CD4-positive, alpha-beta T cell treated with Interleukin-17A for 4 hours (primary cell): ENCODE results near the gene GUCD1.
"Not testable (repeated sequence)": the region's sequence is repeated elsewhere in the genome, so short reads cannot be mapped to it uniquely, and the experiment has no call there.

ENCODE experiments used
- DNase-seq: peaks from one replicate; pipeline ENCODE4 v3.0.0-alpha.2; 2020; ENCODE audit warnings: mixed read lengths

Gene GUCD1

DNA sequence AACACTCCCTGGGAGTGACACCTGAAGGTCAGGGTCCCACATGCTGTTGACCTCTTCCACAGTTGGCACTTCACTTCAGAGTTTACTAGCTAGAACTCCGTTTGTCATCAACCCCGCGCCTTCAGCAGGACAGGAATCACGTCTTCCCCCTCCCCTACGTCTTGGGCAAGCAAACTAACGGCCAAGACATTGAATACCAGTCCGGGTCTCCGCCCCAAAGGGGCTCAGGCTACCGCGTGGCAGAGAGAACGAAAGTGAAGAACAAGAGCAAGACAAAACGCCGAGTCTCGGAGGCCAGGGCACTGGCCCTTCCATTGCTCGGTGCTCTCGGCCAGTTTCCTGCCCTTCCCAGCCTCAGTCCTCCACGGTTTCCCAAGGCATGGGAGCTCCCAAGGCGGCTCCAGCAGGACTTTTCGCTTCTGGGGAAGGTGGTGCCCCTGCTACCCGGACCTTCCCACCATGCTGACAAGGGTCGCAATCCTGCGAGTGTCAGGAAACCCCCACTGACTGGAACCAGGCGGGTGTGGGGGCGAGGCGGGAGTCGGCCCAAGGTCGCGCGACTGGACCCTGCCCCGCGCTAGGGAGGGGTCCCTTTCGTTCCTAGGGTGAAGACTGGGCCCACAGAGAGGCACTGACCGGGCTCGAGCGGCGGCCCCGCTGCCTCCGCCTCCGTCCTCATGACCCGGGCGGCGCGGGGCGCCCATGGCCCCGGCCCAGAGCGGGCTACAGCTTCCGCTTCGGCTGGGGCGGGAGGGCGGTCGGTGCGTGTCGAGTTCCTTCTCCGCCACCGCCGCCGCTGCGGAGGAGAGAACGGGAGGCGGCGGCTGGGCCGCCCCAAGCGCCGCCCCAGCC lies at the start of gene GUCD1:
Gene GUCD1 (minus strand): TSS at position 826 of the 852 bp plus-strand sequence. CDS start 147 bp downstream, at position 679.
- DNase-seq: peak; percentile 21

- peak; percentile 25 for DNase-seq
These were observed 49.1 kb upstream of the GUCD1 start for GRCh38 chr22:24603770-24604629.

DNA sequence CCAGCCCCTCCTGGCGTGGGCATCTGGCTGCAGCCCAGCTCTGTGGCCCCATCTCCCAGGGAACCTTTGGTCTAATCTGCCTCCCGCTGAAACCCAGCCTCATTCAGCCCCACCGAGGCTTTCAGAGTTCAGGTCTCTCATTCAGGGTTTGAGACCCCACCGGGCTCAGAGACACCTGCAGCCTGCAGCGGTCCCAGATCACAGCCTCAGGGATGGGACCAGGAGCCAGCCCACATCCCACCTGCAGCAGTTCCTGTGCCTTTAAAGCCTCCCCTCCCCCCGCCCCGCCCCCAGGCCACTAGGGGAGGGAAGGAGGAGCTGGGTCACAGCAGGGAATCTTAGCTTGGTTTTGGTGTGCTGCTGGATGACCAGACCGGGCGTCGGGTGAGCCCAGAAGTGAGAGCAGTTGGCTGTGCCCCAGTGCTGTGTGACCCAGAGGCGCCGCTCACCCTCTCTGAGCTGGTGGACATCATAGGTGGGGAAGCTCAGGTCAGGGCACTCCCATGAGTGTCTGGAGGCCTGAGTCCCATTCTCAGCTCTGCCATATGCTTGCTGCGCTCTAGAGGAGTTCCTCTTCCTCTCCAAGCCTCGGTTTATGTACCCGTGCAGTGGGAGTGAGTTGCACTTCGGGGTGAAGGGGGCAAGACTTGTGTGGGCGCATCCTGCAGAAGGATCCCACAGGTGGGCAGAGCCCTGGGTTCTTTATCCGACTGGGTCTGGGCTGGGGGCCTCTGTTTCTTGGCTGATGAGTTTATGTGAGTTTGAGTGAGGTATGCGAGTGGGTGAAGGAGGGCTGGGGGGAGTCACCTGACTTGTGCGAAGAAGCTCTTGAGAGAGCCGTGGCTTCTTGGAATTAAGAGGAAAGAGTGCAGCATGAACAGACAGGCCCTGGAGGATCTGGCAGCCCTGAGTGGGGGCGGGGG lies 48.2 kb upstream of the GUCD1 start, which contains the start of gene GGT1:
Gene GGT1 (plus strand): TSS at position 347 of the 923 bp plus-strand sequence. CDS start 7,889 bp downstream, outside the sequence.
- peak; percentile 9 for DNase-seq

DNA sequence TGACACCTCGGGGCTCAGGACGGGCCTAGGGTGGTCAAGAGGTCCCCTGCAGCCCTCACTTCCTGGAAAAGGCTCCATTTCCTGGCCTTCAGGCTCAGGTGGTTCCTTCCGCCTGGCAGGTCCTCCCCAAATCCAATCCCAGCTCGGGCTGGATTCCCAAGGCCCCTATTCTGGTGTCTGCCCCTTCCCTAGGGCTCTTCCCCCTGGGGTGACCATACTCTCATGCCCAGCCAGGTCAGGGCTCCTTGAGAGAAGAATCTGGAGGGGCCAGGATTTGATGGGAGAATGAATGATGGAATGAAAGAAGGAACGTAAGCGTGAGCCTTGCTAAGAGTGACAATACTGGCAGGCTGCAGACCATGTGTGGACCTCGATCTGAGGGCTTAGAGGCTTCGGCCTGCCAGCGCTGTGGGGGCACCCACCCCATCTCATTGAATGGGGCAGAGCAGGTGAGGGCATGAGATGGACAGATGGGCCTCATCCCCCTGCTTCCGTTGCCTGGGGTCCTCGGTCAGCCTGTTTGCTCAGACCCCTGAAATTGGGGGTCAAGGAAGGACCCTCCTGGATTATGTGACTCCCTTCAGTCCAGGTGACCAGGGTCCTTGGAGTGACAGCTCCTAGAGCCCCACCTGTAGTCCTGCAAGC lies 47.3 kb upstream of the GUCD1 start:
- not testable (repeated sequence) for DNase-seq

DNA sequence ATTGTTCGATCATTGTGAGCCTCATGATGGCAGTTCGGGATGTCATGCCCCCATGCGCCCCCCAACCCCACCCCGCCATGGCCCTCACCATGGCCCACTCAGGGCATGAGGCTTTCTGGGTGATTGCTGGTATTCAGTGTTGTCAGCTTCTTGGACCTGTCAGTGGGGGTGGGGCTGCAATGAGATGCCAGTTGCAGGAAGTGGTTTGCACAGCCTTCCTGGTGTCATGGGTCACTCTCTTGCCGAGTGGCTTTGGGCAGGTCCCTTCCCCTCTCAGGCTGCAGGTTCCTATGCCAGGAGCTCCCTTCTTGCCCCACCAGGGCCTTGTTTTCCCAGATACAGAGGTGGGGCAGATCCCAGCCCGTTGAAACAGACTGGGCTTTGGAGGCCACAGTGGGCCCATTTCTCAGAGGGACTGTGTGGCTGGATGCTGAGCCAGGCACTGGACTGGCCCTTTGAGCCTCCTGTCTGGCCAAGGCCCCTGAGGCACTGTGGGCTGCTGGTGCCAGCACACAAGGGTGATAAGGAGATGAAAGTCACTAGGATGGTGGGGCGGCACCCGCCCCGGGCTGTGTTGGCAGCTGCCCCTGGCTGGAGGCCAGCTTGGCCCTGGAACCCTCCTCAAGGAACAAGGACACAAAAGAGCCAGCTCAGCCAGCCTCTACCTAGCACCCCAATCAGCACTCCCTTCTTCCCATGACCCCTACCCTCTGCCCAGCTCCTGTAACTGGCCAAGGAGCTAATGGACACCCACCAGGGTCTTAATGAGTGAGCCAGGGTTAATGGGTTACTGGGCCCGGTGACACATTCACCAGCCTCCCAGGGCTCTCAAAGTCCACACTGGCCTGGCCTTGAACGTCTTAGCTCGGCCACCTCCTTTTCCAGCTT lies 46.5 kb upstream of the GUCD1 start:
- DNase-seq: peak; percentile 8

DNA sequence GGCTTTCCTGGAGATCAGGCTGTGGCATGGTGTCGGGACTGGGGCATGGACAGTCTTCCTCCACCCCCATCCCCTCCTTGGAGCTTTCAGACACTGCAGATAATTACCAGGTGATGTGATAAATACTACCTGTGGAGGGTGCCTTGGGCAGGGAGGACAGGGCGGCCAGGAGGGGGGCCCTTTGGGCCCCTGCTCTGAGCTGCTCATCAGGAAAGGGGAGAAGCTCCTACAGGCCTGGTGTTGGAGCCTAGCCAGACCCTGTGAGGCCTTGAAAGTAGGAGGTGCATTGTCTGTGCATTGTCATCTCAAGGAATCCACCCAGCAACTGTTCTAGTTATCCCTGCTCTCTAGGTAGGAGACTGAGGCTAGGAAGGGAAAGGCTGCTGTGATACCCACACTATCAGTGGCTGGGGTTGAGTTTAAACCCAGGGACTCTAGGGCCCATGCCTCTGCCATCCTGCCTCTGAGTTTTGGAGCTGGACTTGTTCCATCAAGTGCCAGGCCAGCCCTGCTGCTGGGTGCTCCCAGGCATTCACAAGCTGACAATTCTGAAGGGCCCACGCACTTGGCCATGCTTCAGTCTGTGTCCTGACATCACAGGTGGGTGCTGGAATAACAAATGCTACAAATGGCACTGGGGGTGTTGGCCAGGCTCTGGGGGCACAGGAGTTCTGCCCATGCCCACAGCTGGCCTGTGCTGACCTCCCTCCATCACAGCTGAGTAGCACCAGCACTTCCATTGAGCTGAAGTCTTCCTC lies 45.2 kb upstream of the GUCD1 start:
- DNase-seq: not testable (repeated sequence)

DNA sequence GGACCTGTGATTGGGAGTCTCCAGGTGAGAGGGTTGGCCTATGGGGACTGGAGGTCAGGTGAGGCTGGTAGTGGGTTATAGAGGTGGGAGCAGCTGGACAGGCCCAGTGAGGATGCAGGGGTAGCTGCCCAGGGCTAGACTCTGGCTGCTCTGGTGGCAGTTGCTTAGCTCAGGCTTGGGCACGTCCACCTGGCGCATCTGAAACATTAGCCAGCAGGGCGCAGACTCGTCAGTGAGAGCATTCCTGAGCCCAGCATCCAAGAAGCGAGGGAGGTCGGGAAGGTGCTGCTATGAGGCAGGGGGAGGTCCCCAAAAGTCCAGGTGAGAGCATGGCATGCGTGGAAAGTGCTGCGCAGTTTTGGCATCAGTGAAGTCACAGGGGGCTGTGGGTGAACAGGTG lies 44.6 kb upstream of the GUCD1 start:
- DNase-seq: no peak

DNA sequence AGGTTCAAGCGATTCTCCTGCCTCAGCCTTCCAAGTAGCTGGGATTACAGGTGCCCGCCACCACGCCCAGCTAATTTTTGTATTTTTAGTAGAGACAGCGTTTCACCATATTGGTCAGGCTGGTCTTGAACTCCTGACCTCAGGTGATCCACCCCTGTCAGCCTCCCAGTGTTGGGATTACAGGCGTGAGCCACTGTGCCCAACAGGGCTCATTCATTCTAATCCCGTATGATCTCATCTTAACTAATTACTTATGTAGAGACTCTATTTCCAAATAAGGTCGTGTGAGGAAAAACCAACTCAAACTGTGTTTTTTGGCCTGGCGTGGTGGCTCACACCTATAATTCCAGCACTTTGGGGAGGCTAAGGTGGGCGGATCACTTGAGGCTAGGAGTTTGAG lies 42.1 kb upstream of the GUCD1 start:
- not testable (repeated sequence) for DNase-seq

GRCh38 chr22:24595863-24596262 lies 40.9 kb upstream of the GUCD1 start:
- DNase-seq: no peak

- DNase-seq: no peak
These were observed 40.3 kb upstream of the GUCD1 start for GRCh38 chr22:24595228-24595627.

GRCh38 chr22:24594569-24595120 lies 39.7 kb upstream of the GUCD1 start:
- no peak for DNase-seq

GRCh38 chr22:24593836-24594568 lies 39.1 kb upstream of the GUCD1 start:
- no peak for DNase-seq

GRCh38 chr22:24593559-24593835 lies 38.6 kb upstream of the GUCD1 start:
- DNase-seq: not testable (repeated sequence)

DNA sequence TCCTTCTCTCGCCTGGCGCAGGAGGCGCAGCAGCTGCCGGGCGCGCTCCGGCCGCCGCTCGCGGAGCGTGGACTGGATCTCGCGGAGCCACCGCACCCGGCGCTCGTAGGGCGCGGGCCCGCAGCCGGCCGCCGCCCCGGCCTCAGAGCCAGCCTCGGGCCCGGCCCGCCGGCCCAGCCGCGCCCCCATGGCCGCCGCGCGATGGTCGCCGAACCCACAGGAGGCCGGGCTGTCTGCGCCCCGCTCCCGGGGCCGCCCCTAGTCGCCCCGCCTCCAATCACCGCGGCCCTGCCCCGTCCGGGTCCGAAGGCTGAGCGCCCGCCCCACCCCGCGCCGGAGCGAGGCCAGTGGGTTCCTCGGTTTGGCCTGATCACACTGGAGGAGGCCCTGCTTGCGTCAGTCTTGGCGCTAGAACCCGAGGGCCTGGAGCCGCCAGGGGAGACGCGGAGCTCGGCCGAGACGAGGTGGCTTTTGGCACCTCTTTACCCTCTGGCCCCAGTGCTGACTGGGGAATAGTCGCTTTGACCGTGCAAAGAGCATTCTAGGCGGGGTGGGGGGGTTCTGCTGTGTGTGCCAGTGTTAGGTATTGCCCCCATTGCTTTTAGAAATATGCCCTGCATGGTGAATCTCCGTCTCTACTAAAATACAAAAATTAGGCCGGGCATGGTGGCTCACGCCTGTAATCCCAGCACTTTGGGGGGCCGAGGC lies 38.1 kb upstream of the GUCD1 start, which contains the start of gene LRRC75B:
Gene LRRC75B (minus strand): TSS at position 223 of the 708 bp plus-strand sequence. CDS start 34 bp downstream, at position 189.
- peak; percentile 22 for DNase-seq

DNA sequence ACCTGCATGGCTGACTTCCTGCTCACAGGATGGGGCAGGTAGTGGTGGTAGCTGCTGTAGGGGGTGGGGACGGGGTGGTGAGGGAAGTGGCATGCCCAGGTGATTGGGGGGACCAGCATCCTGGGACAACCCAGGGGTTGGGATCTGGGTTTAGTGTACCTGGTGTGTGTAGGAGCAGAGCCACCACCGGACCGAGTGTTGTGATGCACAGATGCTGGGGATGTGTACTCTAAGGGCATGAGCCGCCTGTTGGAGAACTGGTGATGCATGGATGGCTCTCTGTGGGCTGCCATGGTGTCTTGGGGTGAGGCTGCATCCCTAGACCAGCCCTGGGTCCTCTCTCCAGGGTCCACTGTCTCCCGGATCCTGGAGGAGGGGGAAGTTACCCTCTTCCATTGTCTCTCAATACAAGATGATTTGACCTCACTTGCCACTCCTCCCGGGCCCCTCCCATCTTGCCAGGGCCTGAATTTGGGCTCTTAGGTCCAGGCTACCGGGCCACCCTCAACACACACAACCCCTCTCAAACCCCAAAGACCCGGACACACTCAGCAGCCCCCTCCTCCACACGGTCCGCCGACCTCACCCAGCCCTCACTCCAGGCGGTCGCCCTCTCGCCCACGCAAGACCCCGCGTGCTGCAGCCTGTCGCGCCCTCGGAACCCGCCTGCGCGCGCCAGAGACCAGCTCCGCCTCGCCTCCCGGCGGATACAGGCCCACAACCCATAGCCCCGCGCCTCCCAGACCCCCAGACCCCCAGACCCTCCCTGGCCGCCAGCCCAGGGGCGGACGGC lies 37.3 kb upstream of the GUCD1 start:
- no peak for DNase-seq

- no peak for DNase-seq
These were observed 36.4 kb upstream of the GUCD1 start for GRCh38 chr22:24591286-24591830.

- DNase-seq: no peak
These were observed 35.7 kb upstream of the GUCD1 start for GRCh38 chr22:24590596-24591173.
